HG03571 (cell line): ENCODE results near the gene NPAS3.

Source experiments
- ATAC-seq: cut with Tn5 transposase; IDR thresholded peaks from one replicate; pipeline ENCODE4 v1.9.1; 2021; ENCODE audit not compliant: unreplicated experiment

NPAS3 gene

DNA sequence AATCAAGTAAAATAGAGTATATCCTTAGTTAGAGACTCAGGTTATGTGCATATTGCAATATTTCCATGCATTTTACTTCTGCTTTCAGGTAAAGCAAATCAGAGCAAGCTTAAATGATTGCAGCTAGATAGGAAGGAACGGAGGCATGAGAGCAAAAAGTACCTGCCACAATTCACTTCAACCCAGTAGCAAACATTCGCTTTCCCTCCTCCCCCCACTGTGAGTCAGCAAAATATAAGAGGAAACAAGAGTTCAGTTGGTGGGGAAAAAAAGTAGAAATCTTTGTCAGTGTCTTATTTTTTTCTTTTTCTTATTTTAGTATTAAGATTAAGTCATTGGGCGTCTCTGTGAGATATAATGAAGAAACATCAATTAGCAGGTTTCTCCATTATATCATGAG is 475.4 kb downstream of the NPAS3 start:
- no peak for ATAC-seq

- no peak for ATAC-seq
Observed at GRCh38 chr14:33420051-33420627, 481.5 kb downstream of the NPAS3 start.

GRCh38 chr14:33430414-33431035 is 491.8 kb downstream of the NPAS3 start:
- no peak for ATAC-seq

GRCh38 chr14:33432407-33433023 is 493.8 kb downstream of the NPAS3 start:
- no peak for ATAC-seq

GRCh38 chr14:33433396-33433795 is 494.7 kb downstream of the NPAS3 start:
- no peak for ATAC-seq

DNA sequence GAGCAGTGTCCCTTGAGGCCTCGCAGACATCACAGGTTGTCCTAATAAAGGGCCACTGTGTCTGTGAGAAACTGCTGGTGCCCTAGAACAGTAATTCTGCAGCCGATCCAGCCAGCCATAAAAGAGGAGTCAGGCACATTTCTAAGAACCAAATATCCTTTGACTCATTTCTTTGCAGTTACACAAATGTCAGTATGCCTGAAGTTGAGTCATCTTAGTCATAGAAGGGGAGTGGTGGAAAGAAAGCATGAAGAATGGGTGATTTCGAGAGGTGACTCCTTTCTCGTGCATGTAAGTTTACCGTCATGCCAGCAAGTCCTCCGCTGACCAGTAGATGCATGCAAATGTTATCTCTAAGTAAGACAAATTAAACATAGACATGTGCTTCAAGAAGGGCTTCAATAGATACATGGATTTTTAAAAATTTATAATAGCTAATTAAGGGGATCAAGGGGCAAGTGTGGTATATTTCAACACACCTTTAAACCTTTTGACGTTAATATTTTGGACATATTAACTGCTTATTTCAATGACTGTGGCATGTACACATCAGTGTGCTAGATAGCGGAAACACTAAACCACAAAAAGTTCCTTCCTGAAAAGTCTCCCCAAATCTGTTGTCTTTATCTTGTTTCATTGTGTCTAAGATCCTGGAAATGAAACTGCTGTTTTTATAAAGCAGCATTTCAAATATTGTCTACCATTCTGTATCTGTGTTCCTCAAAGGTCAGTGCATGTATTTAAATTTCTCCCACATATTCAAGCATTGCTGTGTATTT is 497.4 kb downstream of the NPAS3 start:
- no peak for ATAC-seq

GRCh38 chr14:33441633-33442032 is 503.0 kb downstream of the NPAS3 start:
- no peak for ATAC-seq

DNA sequence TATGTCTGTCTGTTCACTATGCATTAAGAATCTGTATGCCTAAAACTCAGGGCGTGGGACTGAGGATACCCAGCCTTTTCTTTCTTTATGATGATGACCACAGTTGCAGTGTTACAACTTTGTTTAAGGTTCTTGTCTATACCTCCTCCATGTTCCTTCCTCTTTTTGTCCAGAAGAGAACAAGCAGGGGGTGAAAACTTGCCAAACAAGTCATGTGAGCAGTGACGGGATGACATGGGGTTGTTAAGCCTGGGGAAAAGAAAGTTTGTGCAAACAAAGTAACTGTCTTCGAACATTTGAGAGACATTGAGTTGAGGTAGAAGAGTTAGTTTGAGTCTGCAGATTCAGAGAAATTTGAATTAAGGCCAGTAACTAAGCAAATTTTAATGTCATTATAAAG is 505.5 kb downstream of the NPAS3 start:
- ATAC-seq, result no peak

DNA sequence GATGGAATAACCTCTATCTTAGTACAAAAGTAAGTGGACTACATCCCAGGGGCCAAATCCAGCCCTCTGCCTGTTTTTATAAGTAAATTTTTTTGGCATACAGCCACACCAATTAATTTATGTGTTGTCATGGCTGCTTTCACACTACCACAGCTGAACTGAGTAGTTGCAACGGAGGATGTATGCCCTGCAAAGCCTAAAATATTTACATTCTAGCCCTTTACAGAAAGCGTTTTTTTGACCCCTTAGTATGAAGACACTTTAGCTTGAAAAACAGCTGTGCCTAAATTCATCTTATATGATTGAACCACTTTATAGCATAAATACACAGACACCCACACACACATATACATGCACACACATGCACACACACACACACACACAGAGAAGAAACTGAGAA is 510.6 kb downstream of the NPAS3 start:
- no peak for ATAC-seq

DNA sequence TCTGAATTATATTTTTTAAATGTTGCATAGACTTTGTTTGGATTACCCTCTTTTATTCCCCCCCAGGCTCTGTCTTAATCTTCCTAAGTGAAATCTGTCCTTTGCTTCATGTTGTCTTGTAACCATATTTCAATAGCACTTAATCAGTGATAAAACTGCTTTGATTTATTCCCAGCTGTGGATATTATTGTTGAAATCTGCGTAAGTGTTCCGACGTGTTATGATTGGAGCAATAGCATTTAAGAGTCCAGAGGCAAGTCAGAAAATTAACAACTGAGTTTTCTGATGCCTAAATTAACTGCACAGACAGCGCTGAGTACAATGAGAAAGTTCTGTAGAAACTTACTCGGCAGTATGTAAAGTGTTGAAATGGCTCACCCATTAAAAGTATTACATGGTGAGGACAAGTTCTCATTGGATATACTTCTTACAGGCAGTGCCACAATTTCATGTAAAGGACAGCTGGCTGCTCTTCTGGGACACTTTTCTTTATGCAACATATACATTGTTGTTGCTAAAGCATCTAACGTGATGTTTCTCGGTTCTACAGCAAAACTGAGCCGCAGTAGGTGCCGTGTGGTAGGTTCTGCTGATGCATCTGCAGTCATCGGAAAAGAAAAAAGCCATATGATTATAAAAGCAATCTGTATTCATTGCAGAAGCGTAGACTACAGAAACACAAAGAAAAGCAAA is 511.2 kb downstream of the NPAS3 start:
- ATAC-seq, result no peak

DNA sequence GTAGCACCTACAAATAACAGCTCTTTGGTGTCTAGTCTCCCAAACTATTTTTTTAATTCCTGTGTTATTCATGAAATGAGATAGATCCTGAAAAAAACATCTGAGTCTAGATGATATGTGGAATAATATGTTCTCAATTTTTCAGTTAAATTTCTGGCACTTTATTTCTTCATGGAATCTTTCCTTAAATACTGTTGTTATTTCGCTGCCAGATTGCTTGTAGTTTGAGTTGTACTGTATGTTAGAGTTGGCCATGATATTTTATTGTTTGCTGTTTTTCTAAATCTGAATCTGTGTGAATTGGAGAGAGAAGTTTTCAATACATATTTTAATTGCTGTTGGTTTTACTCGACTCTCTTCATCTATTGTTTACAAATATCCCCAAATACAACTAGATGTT is 511.7 kb downstream of the NPAS3 start:
- ATAC-seq, result no peak

DNA sequence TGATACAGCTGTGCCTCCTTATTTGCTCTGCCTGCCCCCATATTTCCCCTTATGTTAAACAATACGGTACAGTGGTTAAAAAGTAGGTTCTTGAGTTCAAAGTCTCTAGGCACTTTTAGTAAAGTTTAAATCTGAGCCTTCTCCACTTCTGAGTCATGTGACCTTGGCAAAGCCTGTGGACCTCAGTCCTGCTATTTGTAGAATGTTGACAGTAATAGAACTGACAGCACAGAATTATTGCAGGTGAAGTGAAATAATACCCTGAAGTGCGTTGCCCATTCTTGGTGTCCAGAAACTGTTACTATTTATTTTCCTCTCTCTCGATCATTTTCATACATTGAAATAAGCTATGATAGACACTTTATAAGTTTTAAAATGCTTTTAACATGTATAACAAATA is 512.5 kb downstream of the NPAS3 start:
- ATAC-seq, result no peak

- ATAC-seq, result no peak
Observed at GRCh38 chr14:33452995-33453394, 514.3 kb downstream of the NPAS3 start.

DNA sequence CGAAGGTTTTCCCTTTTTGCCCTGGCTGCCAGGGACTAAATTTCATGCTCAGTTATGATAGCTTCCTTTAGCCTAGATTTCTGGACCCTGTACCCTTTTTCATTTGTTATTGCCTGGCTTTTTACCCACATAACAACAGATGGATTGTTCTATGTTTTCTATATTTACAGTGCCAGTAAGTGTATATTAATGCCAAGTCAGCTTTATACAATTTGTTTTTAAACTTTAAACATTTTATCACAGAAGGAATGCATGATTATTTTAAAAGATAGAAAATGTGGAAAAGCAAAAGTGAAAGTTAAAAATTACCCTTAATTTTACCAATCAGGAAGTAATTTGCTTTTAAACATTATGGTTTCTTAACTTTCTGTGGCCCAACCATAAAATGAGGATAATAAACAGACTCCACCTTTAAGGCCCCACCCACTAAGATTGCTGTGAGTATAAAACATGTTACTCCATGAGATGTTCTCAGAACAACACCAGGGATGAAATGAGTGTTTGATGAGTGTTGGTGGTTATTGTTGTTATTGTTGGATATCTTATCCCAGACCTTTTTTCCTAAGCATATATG is 515.4 kb downstream of the NPAS3 start:
- no peak for ATAC-seq

- no peak for ATAC-seq
Observed at GRCh38 chr14:33454707-33455106, 516.0 kb downstream of the NPAS3 start.

GRCh38 chr14:33455654-33456345 is 517.1 kb downstream of the NPAS3 start:
- ATAC-seq, result no peak

DNA sequence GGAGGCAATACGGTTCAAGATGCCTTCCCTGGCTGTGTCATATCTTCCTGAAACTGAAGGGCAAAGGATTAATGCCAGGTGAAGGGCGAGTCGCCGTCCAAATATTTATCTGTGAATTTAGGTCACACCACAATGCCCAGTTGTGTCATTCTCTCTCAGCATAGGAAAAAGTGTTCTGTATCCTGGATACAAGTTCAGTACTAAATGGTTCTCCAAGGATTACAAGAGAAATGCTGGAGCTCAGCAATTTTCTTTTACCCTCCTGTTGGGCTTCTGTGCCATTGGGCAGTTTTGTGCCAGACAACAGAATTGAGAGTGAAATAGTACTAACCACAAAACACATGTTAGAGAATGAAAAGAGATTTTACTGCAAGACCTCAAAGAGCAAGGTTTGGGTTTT is 518.3 kb downstream of the NPAS3 start:
- ATAC-seq, result no peak

GRCh38 chr14:33457617-33458016 is 518.9 kb downstream of the NPAS3 start:
- no peak for ATAC-seq

GRCh38 chr14:33460164-33460563 is 521.5 kb downstream of the NPAS3 start:
- no peak for ATAC-seq

DNA sequence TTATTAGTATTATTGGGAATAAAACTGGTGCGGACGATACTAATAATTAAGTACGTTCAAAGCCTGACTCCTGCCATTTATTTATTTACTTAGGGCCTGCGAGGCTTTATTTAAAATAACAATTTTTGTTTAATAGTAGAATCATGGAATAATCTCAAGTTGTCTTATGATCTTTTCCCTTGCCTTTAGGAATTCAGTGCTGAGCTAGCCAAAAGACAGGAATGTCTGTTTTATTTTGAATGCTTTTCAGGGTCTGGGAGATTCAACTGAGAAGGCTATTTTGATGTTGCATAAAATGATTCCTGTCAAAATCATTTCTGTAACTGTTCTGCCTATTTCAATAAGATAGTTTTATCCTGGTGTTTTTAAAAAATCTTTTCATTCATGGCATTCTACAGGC is 522.4 kb downstream of the NPAS3 start:
- no peak for ATAC-seq
